RWPE2 (cell line): ENCODE data around the gene HOXD3.

Experiments used
- ATAC-seq: fragments of 200-7000 bp; cut with Tn5 transposase; 3 replicates; pipeline ENCODE4 v1.9.1; 2021; ENCODE audit warnings: low read depth
- DNase-seq: peaks from one replicate; pipeline ENCODE4 v3.0.0-alpha.2; 2020; ENCODE audit warnings: low spot score
- H3K27ac ChIP-seq: fragments of 450-650 bp; 2 replicates; pipeline ENCODE4 v1.5.1; 2017; ENCODE audit warnings: mild to moderate bottlenecking; ENCODE audit not compliant: poor library complexity, severe bottlenecking
- H3K27me3 ChIP-seq: fragments of 250-450 bp; sonication (Bioruptor Pico); 2 replicates; pipeline ENCODE4 v1.5.1; 2021; ENCODE audit warnings: mild to moderate bottlenecking, moderate library complexity; ENCODE audit not compliant: insufficient read depth, poor library complexity, severe bottlenecking
- H3K36me3 ChIP-seq: fragments of 250-450 bp; sonication (Bioruptor Pico); 2 replicates; pipeline ENCODE4 v1.5.1; 2020; ENCODE audit warnings: low read depth, mild to moderate bottlenecking, moderate library complexity
- H3K4me1 ChIP-seq: fragments of 250-450 bp; sonication (Bioruptor Pico); 2 replicates; pipeline ENCODE4 v1.5.1; 2021; ENCODE audit warnings: mild to moderate bottlenecking, moderate library complexity; ENCODE audit not compliant: insufficient read depth, poor library complexity, severe bottlenecking
- H3K4me3 ChIP-seq: fragments of 250-450 bp; sonication (Bioruptor Pico); 2 replicates; pipeline ENCODE4 v1.5.1; 2021; ENCODE audit warnings: mild to moderate bottlenecking, moderate library complexity; ENCODE audit not compliant: severe bottlenecking
- H3K9me3 ChIP-seq: fragments of 250-450 bp; sonication (Bioruptor Pico); 2 replicates; pipeline ENCODE4 v1.5.1; 2021; ENCODE audit warnings: mild to moderate bottlenecking, moderate library complexity; ENCODE audit not compliant: severe bottlenecking
- CTCF ChIP-seq: fragments of 450-650 bp; IDR thresholded peaks from one replicate; pipeline ENCODE4 v1.5.1; 2017; ENCODE audit warnings: mild to moderate bottlenecking, moderate library complexity; ENCODE audit not compliant: poor library complexity, severe bottlenecking

The HOXD3 gene

GRCh38 chr2:176122052-176122682 is 34.9 kb upstream of the HOXD3 start:
- no peak for DNase-seq
- Histone ChIP-seq H3K27ac (no peak overlapping the region), H3K36me3 (peaks cover 29% of the 10 kb centered on the region), H3K4me1 (peaks cover 3% of the 10 kb centered on the region), H3K27me3 (no peaks in the 10 kb centered on the region), H3K9me3 (no peaks in the 10 kb centered on the region), H3K4me3 (no peak overlapping the region)
- TF ChIP-seq CTCF, result no peak
- no peak for ATAC-seq

- Histone ChIP-seq H3K9me3 (no peaks in the 10 kb centered on the region), H3K4me1 (peaks cover 5% of the 10 kb centered on the region), H3K27ac (no peak within 1 kb of the TSS), H3K36me3 (peaks cover 22% of the 10 kb centered on the region), H3K27me3 (no peaks in the 10 kb centered on the region), H3K4me3 (no peak within 1 kb of the TSS)
- no peak for TF ChIP-seq CTCF
- no peak for DNase-seq
- no peak for ATAC-seq
Observed at GRCh38 chr2:176122683-176123410, 34.3 kb upstream of the HOXD3 start, which contains the start of gene HOXD9. HOXD9 (plus strand) TSS chr2:176122719; CDS start chr2:176122769, 50 bp downstream.

- Histone ChIP-seq H3K27ac (no peak overlapping the region), H3K27me3 (no peaks in the 10 kb centered on the region), H3K4me3 (no peak overlapping the region), H3K4me1 (peaks cover 5% of the 10 kb centered on the region), H3K9me3 (no peaks in the 10 kb centered on the region), H3K36me3 (peaks cover 17% of the 10 kb centered on the region)
- DNase-seq (no peak), ATAC-seq (no peak)
- no peak for TF ChIP-seq CTCF
Observed at GRCh38 chr2:176123411-176124109, 33.5 kb upstream of the HOXD3 start.

- no peak for TF ChIP-seq CTCF
- no peak for ATAC-seq
- Histone ChIP-seq H3K27ac (no peak overlapping the region), H3K27me3 (no peaks in the 10 kb centered on the region), H3K4me3 (no peak overlapping the region), H3K4me1 (peaks cover 5% of the 10 kb centered on the region), H3K36me3 (peaks cover 11% of the 10 kb centered on the region), H3K9me3 (no peaks in the 10 kb centered on the region)
- no peak for DNase-seq
Observed at GRCh38 chr2:176124110-176124946, 32.8 kb upstream of the HOXD3 start.
